MCF 10A (cell line): Measurements from ENCODE around the gene BRD2. TPM values are rescaled to one million over a fixed set of nuclear protein-coding genes. Genes with fewer than 3 reads are reported as not detected.

Experiments used
- BruUV-seq: library from RNA; stranded (reverse); fragments of 400-500 nt; replicated peaks from 2 replicates; lab custom pipeline; 2021; lab: Mats Ljungman, UMichigan
- CTCF ChIA-PET: fragments of 300-600 bp; sonication (Branson Sonifier 250); formaldehyde crosslinking; extraction: SDS; loops from one replicate; lab custom pipeline; 2021; ENCODE audit warnings: antibody characterized with exemption, inconsistent platforms; lab: Yijun Ruan, JAX
- POLR2A ChIA-PET: fragments of 300-600, 350-650 bp; sonication (Branson Sonifier 250); formaldehyde crosslinking; extraction: SDS; loops from one replicate; lab custom pipeline; 2020; ENCODE audit warnings: antibody characterized with exemption, inconsistent platforms; lab: Yijun Ruan, JAX
- DNase-seq: peaks from one replicate; pipeline ENCODE4 v3.0.0-alpha.2; 2018; ENCODE audit not compliant: unreplicated experiment
- H3K27ac Mint-ChIP-seq: one replicate; pipeline ENCODE4 v1.8.0; 2022; ENCODE audit warnings: mild to moderate bottlenecking, low read depth, mixed read lengths; ENCODE audit not compliant: unreplicated experiment
- H3K27me3 Mint-ChIP-seq: one replicate; pipeline ENCODE4 v1.8.0; 2022; ENCODE audit warnings: mixed read lengths; ENCODE audit not compliant: insufficient read depth, unreplicated experiment
- H3K36me3 Mint-ChIP-seq: one replicate; pipeline ENCODE4 v1.8.0; 2022; ENCODE audit warnings: mild to moderate bottlenecking, moderate library complexity, mixed read lengths; ENCODE audit not compliant: insufficient read depth, unreplicated experiment
- H3K4me1 Mint-ChIP-seq: one replicate; pipeline ENCODE4 v1.8.0; 2022; ENCODE audit warnings: mixed read lengths; ENCODE audit not compliant: insufficient read depth, unreplicated experiment
- H3K4me3 Mint-ChIP-seq: one replicate; pipeline ENCODE4 v1.8.0; 2022; ENCODE audit warnings: mild to moderate bottlenecking, moderate library complexity, mixed read lengths; ENCODE audit not compliant: unreplicated experiment
- H3K9me3 Mint-ChIP-seq: one replicate; pipeline ENCODE4 v1.8.0; 2022; ENCODE audit warnings: mixed read lengths; ENCODE audit not compliant: unreplicated experiment
- CTCF ChIP-seq: fragments of 200-600 bp; IDR thresholded peaks from one replicate; pipeline ENCODE4 v1.8.0; 2022; ENCODE audit warnings: antibody characterized with exemption, mild to moderate bottlenecking; ENCODE audit not compliant: unreplicated experiment
- intact Hi-C: fragments of 100-400 bp; cut with micrococcal nuclease; formaldehyde crosslinking; loops from 2 replicates; pipeline ENCODE4 v1.14.1; 2022
- total RNA-seq: library from RNA; stranded (reverse); gene quantifications from 2 replicates; pipeline ENCODE4 v1.2.3, GENCODE V29; 2022

Gene BRD2
- total RNA-seq, 1 experiment from 2014 or later: 223 TPM

GRCh38 chr6:32932132-32932868 is 36.1 kb upstream of the BRD2 start:
- intact Hi-C loops: loop anchor here (5.0 kb wide), 1 partner anchor 45 kb away; no protein-coding TSS in a partner anchor
- TF ChIP-seq CTCF: no peak
- DNase-seq: no peak
- no TSS peak for BruUV-seq
- H3K36me3 Mint-ChIP-seq: no peaks in the 10 kb centered on the region
- H3K4me3 Mint-ChIP-seq: no peak overlapping the region
- peaks cover 81% of the 10 kb centered on the region for H3K27me3 Mint-ChIP-seq
- no peaks in the 10 kb centered on the region for H3K9me3 Mint-ChIP-seq
- ChIA-PET CTCF (interaction anchor here (0.5 to 7.3 kb wide), 22 partner anchors 9 to 1592 kb away, joined by 3 to 161 read pairs (median 10); partner anchors contain the start of genes HLA-DMA, PSMB8 and TAP2), POLR2A (interaction anchor here (0.6 to 2.4 kb wide), 5 partner anchors 15 to 123 kb away, joined by 3 to 14 read pairs (median 4); no protein-coding TSS in a partner anchor)
- no peaks in the 10 kb centered on the region for H3K4me1 Mint-ChIP-seq
- no peak overlapping the region for H3K27ac Mint-ChIP-seq

GRCh38 chr6:32933661-32934085 is 34.7 kb upstream of the BRD2 start:
- BruUV-seq: no TSS peak
- intact Hi-C loops: loop anchor here (1.0 to 5.0 kb wide), 3 partner anchors 34 to 51 kb away; no protein-coding TSS in a partner anchor
- ChIA-PET POLR2A (interaction anchor here (0.5 to 2.4 kb wide), 12 partner anchors 14 to 493 kb away, joined by 3 to 27 read pairs (median 4); partner anchors contain the start of genes RPS18 and VPS52), CTCF (interaction anchor here (0.6 to 7.3 kb wide), 38 partner anchors 8 to 1977 kb away, joined by 3 to 161 read pairs (median 6); partner anchors contain the start of genes HLA-DMA, PSMB8 and TAP2)
- TF ChIP-seq CTCF: peak; percentile 66
- Mint-ChIP-seq H3K27me3 (peaks cover 86% of the 10 kb centered on the region), H3K4me3 (no peak overlapping the region), H3K27ac (no peak overlapping the region), H3K4me1 (no peaks in the 10 kb centered on the region), H3K36me3 (no peaks in the 10 kb centered on the region), H3K9me3 (no peaks in the 10 kb centered on the region)
- peak; percentile 82 for DNase-seq

GRCh38 chr6:32935551-32936238 is 32.7 kb upstream of the BRD2 start:
- Mint-ChIP-seq H3K27me3 (peaks cover 87% of the 10 kb centered on the region), H3K36me3 (no peaks in the 10 kb centered on the region), H3K27ac (no peak overlapping the region), H3K4me1 (no peaks in the 10 kb centered on the region), H3K9me3 (no peaks in the 10 kb centered on the region), H3K4me3 (no peak overlapping the region)
- DNase-seq: no peak
- ChIA-PET CTCF (interaction anchor here (0.7 to 7.3 kb wide), 8 partner anchors 12 to 67 kb away, joined by 3 to 161 read pairs (median 6); partner anchors contain the start of gene HLA-DMA), POLR2A (interaction anchor here (1.1 to 2.0 kb wide), 3 partner anchors 13 to 49 kb away, joined by 4 to 6 read pairs (median 4); no protein-coding TSS in a partner anchor)
- no peak for TF ChIP-seq CTCF
- no TSS peak for BruUV-seq
- intact Hi-C loops: no loop called here
